WI38 (cell line): ENCODE results near the gene GTF2A1L.

Source experiments
- H3K4me3 ChIP-seq: 2 replicates; pipeline ENCODE4 v1.5.1; 2011; ENCODE audit warnings: low read depth, mild to moderate bottlenecking, control low read depth, low read length
- CTCF ChIP-seq: IDR thresholded peaks from 2 replicates; pipeline ENCODE4 v1.5.1; 2012; ENCODE audit warnings: low read depth, mild to moderate bottlenecking, control low read depth, low read length

GTF2A1L gene

GRCh38 chr2:48677450-48677849 is 59.8 kb downstream of the GTF2A1L start:
- TF ChIP-seq CTCF, result no peak

GRCh38 chr2:48685126-48685525 is 67.5 kb downstream of the GTF2A1L start:
- TF ChIP-seq CTCF, result no peak
- no peak overlapping the region for H3K4me3 ChIP-seq

More at GRCh38 chr2:48677450-48677849, 59.8 kb downstream of the GTF2A1L start:
- no peak overlapping the region for H3K4me3 ChIP-seq

GRCh38 chr2:48691935-48692691 is 74.5 kb downstream of the GTF2A1L start:
- H3K4me3 ChIP-seq, result no peak overlapping the region
- TF ChIP-seq CTCF, result no peak

GRCh38 chr2:48693066-48693465 is 75.4 kb downstream of the GTF2A1L start:
- no peak for TF ChIP-seq CTCF
- H3K4me3 ChIP-seq, result no peak overlapping the region

- no peak overlapping the region for H3K4me3 ChIP-seq
These were observed 76.0 kb downstream of the GTF2A1L start for GRCh38 chr2:48693645-48694044.

GRCh38 chr2:48694149-48694548 is 76.5 kb downstream of the GTF2A1L start:
- no peak for TF ChIP-seq CTCF

More at GRCh38 chr2:48693645-48694044, 76.0 kb downstream of the GTF2A1L start:
- TF ChIP-seq CTCF, result no peak

GRCh38 chr2:48695991-48696390 is 78.3 kb downstream of the GTF2A1L start:
- TF ChIP-seq CTCF, result no peak
- no peak overlapping the region for H3K4me3 ChIP-seq

More at GRCh38 chr2:48694149-48694548, 76.5 kb downstream of the GTF2A1L start:
- no peak overlapping the region for H3K4me3 ChIP-seq
